ENCODE results near the gene EFNB2. TPM values are rescaled to one million over a fixed set of nuclear protein-coding genes. Genes with fewer than 3 reads are reported as not detected.

EFNB2 gene
- total RNA-seq, 1 donor from 2014 or later: 37.1 TPM

DNA sequence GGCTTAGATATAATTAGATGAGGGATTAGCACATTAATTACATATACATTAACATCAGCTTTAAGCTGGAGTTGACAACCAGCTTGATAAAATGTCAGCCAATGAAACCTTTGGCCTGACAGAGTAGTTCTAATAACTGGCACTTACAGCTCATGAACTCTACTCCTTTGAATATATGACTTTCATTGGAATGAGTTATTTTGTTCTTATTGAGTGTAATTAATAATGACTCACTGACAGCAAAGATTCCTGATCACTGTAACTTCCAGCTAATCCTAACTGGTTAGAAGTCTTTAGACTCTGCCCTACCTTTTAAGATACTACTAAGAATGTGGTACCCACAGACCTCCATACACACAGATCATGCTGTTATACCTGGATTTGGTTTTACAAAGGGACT lies 41.0 kb downstream of the EFNB2 start:
- no peak for DNase-seq (ENCODE audit: low spot score)
- Mint-ChIP-seq H3K9me3 (ENCODE audit: low read depth) (no peaks in the 10 kb centered on the region), H3K36me3 (ENCODE audit: low read depth) (peaks cover 28% of the 10 kb centered on the region), H3K27ac (ENCODE audit: unreplicated experiment) (no peak overlapping the region), H3K27me3 (ENCODE audit: low read depth) (no peaks in the 10 kb centered on the region), H3K4me3 (ENCODE audit: unreplicated experiment) (no peak overlapping the region), H3K4me1 (ENCODE audit: low read depth) (peaks cover 34% of the 10 kb centered on the region)
- TF ChIP-seq, protein P1, sequence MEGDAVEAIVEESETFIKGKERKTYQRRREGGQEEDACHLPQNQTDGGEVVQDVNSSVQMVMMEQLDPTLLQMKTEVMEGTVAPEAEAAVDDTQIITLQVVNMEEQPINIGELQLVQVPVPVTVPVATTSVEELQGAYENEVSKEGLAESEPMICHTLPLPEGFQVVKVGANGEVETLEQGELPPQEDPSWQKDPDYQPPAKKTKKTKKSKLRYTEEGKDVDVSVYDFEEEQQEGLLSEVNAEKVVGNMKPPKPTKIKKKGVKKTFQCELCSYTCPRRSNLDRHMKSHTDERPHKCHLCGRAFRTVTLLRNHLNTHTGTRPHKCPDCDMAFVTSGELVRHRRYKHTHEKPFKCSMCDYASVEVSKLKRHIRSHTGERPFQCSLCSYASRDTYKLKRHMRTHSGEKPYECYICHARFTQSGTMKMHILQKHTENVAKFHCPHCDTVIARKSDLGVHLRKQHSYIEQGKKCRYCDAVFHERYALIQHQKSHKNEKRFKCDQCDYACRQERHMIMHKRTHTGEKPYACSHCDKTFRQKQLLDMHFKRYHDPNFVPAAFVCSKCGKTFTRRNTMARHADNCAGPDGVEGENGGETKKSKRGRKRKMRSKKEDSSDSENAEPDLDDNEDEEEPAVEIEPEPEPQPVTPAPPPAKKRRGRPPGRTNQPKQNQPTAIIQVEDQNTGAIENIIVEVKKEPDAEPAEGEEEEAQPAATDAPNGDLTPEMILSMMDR (IDR thresholded peaks at IDR 0.05): no peak

DNA sequence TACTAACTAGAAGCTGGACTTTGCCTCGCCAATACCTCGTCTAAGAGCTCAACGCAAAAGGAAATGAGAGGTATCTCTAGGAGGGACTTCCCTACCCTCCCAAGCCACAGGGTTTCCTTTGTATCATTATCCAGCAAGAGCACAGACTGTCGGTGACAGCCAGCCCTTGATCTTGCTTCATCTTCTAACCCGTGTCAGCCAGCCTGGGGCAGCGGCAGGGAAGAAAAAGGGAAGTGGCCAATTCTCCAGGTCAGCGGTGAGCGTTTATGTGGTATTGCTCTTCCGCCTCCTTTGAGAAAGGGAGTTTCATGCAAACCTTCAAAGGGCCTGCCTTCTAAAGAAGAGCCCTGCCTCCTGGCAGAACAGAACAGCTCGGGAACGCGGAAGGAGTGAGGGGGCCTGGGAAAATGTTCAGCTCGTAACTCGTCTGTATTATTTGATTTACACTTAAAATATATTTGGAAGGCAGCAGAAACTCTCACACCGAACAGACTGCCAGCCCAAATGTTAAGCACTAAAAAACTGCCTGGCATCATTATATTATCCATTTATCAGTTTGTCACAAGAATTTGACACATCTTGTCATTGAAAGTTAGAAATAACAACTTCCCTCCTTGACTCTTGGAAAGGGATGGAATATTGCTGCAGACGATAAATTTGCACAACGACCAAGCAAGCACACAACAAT lies 41.8 kb downstream of the EFNB2 start:
- Mint-ChIP-seq H3K36me3 (ENCODE audit: low read depth) (peaks cover 31% of the 10 kb centered on the region), H3K9me3 (ENCODE audit: low read depth) (no peaks in the 10 kb centered on the region), H3K27ac (ENCODE audit: unreplicated experiment) (no peak overlapping the region), H3K27me3 (ENCODE audit: low read depth) (no peaks in the 10 kb centered on the region), H3K4me1 (ENCODE audit: low read depth) (peaks cover 26% of the 10 kb centered on the region), H3K4me3 (ENCODE audit: unreplicated experiment) (no peak overlapping the region)
- TF ChIP-seq, protein P1 (IDR thresholded peaks at IDR 0.05): no peak
- no peak for DNase-seq (ENCODE audit: low spot score)

DNA sequence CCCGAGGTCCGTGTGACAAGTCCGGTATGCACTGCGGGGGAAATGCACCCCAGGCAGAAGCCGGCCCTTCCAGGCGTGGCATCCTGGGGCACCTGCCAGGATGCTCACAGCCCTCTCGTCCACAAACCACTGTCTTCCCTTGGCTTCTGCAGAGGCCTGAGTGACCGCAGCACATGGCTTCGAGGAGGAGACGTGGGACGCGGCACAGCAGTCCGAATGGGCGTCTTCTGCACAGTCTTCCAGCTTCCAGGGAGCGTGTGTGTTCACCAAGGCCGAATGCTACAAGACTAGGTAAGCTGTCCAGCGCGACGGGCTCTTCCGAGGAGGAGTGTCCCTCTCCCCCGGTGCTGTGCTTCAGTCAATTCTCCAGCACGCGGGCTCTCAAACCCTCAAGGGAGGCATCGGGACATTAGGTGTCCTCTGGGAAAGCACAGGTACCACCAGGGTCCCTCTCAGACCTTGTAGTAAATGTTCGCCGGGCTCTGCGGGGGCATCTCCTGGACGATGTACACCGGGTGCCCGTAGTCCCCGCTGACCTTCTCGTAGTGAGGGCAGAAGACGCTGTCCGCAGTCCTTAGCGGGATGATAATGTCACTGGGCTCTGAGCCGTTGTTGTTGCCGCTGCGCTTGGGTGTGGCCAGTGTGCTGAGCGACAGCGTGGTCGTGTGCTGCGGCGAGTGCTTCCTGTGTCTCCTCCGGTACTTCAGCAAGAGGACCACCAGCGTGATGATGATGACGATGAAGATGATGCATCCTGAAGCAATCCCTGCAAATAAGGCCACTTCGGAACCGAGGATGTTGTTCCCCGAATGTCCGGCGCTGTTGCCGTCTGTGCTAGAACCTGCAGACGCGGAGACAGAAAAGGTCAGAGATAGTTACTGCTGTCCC lies 42.6 kb downstream of the EFNB2 start:
- H3K9me3 Mint-ChIP-seq (ENCODE audit: low read depth): no peaks in the 10 kb centered on the region
- H3K27me3 Mint-ChIP-seq (ENCODE audit: low read depth): no peaks in the 10 kb centered on the region
- peaks cover 17% of the 10 kb centered on the region for H3K4me1 Mint-ChIP-seq (ENCODE audit: low read depth)
- no peak overlapping the region for H3K4me3 Mint-ChIP-seq (ENCODE audit: unreplicated experiment)
- peaks cover 31% of the 10 kb centered on the region for H3K36me3 Mint-ChIP-seq (ENCODE audit: low read depth)
- no peak for DNase-seq (ENCODE audit: low spot score)
- TF ChIP-seq, protein P1 (IDR thresholded peaks at IDR 0.05): no peak
- no peak overlapping the region for H3K27ac Mint-ChIP-seq (ENCODE audit: unreplicated experiment)

DNA sequence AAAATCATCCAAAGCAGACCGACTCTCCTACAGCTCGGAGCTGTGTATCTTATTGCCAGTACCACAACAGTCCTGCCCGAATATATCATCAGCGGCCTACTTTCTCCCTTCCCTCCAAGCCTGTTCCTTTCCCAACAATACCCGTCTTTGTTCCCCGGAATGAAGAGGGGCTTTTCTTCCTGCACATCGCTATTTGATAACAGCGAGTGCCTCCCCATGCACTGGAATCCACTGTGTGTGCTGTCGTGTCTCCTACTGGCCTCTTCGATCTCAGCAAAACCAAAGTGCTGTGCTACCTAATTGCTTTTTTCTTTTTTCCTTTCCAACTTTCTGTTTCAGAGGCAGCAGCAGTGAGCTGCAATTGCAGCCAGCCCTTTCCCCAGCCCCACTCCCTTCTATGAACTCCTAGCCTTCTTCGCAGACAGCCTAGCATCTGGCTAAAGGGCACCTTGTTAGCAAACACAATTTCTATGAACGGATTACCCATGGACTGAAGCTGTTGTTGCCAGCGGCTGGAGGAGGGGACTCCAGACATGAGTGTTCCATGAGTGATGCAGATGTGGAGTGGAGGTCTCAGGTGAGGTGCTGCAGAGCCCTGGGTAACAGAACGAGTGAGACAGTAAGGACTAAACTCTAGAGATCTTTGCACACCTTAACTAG lies 43.4 kb downstream of the EFNB2 start:
- DNase-seq (ENCODE audit: low spot score): no peak
- no peak overlapping the region for H3K27ac Mint-ChIP-seq (ENCODE audit: unreplicated experiment)
- H3K27me3 Mint-ChIP-seq (ENCODE audit: low read depth): no peaks in the 10 kb centered on the region
- H3K4me3 Mint-ChIP-seq (ENCODE audit: unreplicated experiment): no peak overlapping the region
- no peaks in the 10 kb centered on the region for H3K9me3 Mint-ChIP-seq (ENCODE audit: low read depth)
- peaks cover 31% of the 10 kb centered on the region for H3K36me3 Mint-ChIP-seq (ENCODE audit: low read depth)
- TF ChIP-seq, protein P1 (IDR thresholded peaks at IDR 0.05): no peak
- H3K4me1 Mint-ChIP-seq (ENCODE audit: low read depth): peaks cover 10% of the 10 kb centered on the region

DNA sequence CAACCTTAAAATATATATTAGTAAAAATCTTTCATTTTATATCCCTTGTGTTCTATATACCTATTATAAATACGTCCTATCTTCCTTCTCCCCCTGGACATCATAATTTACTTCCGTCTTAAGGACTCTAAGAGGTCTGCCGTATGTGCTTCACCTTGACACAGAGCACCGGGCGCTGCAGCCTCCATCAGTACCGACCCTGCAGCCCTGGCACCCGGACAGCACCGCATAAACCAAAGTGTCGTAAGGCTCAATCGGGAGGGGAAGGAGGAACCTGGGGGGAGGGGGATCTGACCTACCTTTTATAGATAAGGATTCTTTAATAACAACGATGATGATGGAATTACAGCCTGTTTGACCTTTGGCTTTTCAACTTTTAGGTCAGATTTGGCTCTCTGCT lies 44.0 kb downstream of the EFNB2 start:
- no peak for DNase-seq (ENCODE audit: low spot score)
- no peak overlapping the region for H3K27ac Mint-ChIP-seq (ENCODE audit: unreplicated experiment)
- no peaks in the 10 kb centered on the region for H3K27me3 Mint-ChIP-seq (ENCODE audit: low read depth)
- H3K4me3 Mint-ChIP-seq (ENCODE audit: unreplicated experiment): no peak overlapping the region
- H3K4me1 Mint-ChIP-seq (ENCODE audit: low read depth): peaks cover 5% of the 10 kb centered on the region
- no peaks in the 10 kb centered on the region for H3K9me3 Mint-ChIP-seq (ENCODE audit: low read depth)
- peaks cover 31% of the 10 kb centered on the region for H3K36me3 Mint-ChIP-seq (ENCODE audit: low read depth)
- TF ChIP-seq, protein P1 (IDR thresholded peaks at IDR 0.05): no peak

Measured in chondrocyte (in vitro differentiated cells).